IgD-negative memory B cell (primary cell): ENCODE measurements around the gene ANTKMT. TPM values are rescaled to one million over a fixed set of nuclear protein-coding genes. Genes with fewer than 3 reads are reported as not detected.
"Not testable (repeated sequence)": the region's sequence is repeated elsewhere in the genome, so short reads cannot be mapped to it uniquely, and the experiment has no call there.

Experiments
- H3K27ac Mint-ChIP-seq, 3 donors: one replicate each; pipeline ENCODE4 v1.8.0; 2020 to 2022; ENCODE audit warnings: mild to moderate bottlenecking in 3 of 3, mixed read lengths in 3 of 3, moderate library complexity in 1 of 3
- H3K27me3 Mint-ChIP-seq: one replicate; pipeline ENCODE4 v1.8.0; 2021; ENCODE audit warnings: mixed read lengths
- H3K36me3 Mint-ChIP-seq: one replicate; pipeline ENCODE4 v1.8.0; 2020; ENCODE audit warnings: mild to moderate bottlenecking, mixed read lengths
- H3K4me1 Mint-ChIP-seq, 3 donors: one replicate each; pipeline ENCODE4 v1.8.0; 2020 to 2022; ENCODE audit warnings: mixed read lengths in 3 of 3, mild to moderate bottlenecking in 1 of 3
- H3K4me3 Mint-ChIP-seq, 4 donors: one replicate each; pipeline ENCODE4 v1.8.0; 2020 to 2022; ENCODE audit warnings: mild to moderate bottlenecking in 4 of 4, mixed read lengths in 4 of 4, moderate library complexity in 3 of 4
- H3K9me3 Mint-ChIP-seq, 3 donors: one replicate each; pipeline ENCODE4 v1.8.0; 2020 to 2021; ENCODE audit warnings: mixed read lengths in 3 of 3, mild to moderate bottlenecking in 1 of 3
- polyA plus RNA-seq: library from polyadenylated mRNA; unstranded; fragments of 300-500 nt; fragmentation: Illumina TruSeq; gene quantifications from one replicate; pipeline ENCODE4 v1.2.3, GENCODE V29; 2021

ANTKMT gene
- polyA plus RNA-seq, 1 donor from 2014 or later, result 84.7 TPM

GRCh38 chr16:686459-687260 lies 34.3 kb upstream of the ANTKMT start:
- Mint-ChIP-seq H3K36me3 (no peaks in the 10 kb centered on the region), H3K9me3 (no peaks in the 10 kb centered on the region), H3K27ac (peak overlapping the region in 1 of 3 donors; percentile 76), H3K4me1 (peaks cover 2 to 18% (median 5%) of the 10 kb centered on the region in 3 donors), H3K27me3 (no peaks in the 10 kb centered on the region), H3K4me3 (no peak overlapping the region)

GRCh38 chr16:687499-687898 lies 33.4 kb upstream of the ANTKMT start:
- H3K27me3 Mint-ChIP-seq, result no peaks in the 10 kb centered on the region
- peak overlapping the region in 2 of 4 donors; percentile 17 to 69 for H3K4me3 Mint-ChIP-seq
- no peaks in the 10 kb centered on the region for H3K36me3 Mint-ChIP-seq
- peak overlapping the region in 1 of 3 donors; percentile 76 for H3K27ac Mint-ChIP-seq
- peaks cover 2 to 13% (median 10%) of the 10 kb centered on the region in 3 donors for H3K4me1 Mint-ChIP-seq
- H3K9me3 Mint-ChIP-seq, result no peaks in the 10 kb centered on the region

- Mint-ChIP-seq H3K4me1 (peaks cover 4 to 12% (median 10%) of the 10 kb centered on the region in 3 donors), H3K9me3 (no peaks in the 10 kb centered on the region), H3K27me3 (no peaks in the 10 kb centered on the region), H3K27ac (peak overlapping the region in 1 of 3 donors; percentile 92), H3K4me3 (peak overlapping the region; percentile 88 to 98 (median 94)), H3K36me3 (no peaks in the 10 kb centered on the region)
Measured at GRCh38 chr16:689175-689897, 31.6 kb upstream of the ANTKMT start.

GRCh38 chr16:691242-691641 lies 29.7 kb upstream of the ANTKMT start:
- not testable (repeated sequence) for H3K27me3 Mint-ChIP-seq, H3K36me3 Mint-ChIP-seq, H3K9me3 Mint-ChIP-seq
- H3K4me1 Mint-ChIP-seq, result peaks cover 6 to 16% (median 10%) of the 10 kb centered on the region in 3 donors
- peak overlapping the region in 3 of 4 donors; percentile 89 to 96 (median 92) for H3K4me3 Mint-ChIP-seq
- peak overlapping the region in 2 of 3 donors; percentile 92 to 94 for H3K27ac Mint-ChIP-seq

GRCh38 chr16:692356-693108 lies 28.4 kb upstream of the ANTKMT start:
- Mint-ChIP-seq H3K36me3 (no peaks in the 10 kb centered on the region), H3K27ac (peak overlapping the region in 1 of 3 donors; percentile 51), H3K27me3 (peaks cover 6% of the 10 kb centered on the region), H3K4me3 (peak overlapping the region; percentile 30 to 92 (median 76)), H3K4me1 (peaks cover 8 to 16% (median 10%) of the 10 kb centered on the region in 3 donors), H3K9me3 (no peaks in the 10 kb centered on the region)

- Mint-ChIP-seq H3K4me3 (peak overlapping the region in 2 of 4 donors; percentile 65 to 92), H3K4me1 (peaks cover 8 to 16% (median 10%) of the 10 kb centered on the region in 3 donors), H3K27me3 (peaks cover 6% of the 10 kb centered on the region), H3K9me3 (no peaks in the 10 kb centered on the region), H3K36me3 (no peaks in the 10 kb centered on the region), H3K27ac (no peak overlapping the region)
Measured at GRCh38 chr16:693364-693763, 27.6 kb upstream of the ANTKMT start.

- no peaks in the 10 kb centered on the region for H3K36me3 Mint-ChIP-seq
- peaks cover 6% of the 10 kb centered on the region for H3K27me3 Mint-ChIP-seq
- H3K4me3 Mint-ChIP-seq, result peak overlapping the region in 2 of 4 donors; percentile 25 to 65
- peaks cover 8 to 16% (median 10%) of the 10 kb centered on the region in 3 donors for H3K4me1 Mint-ChIP-seq
- H3K9me3 Mint-ChIP-seq, result no peaks in the 10 kb centered on the region
- no peak overlapping the region for H3K27ac Mint-ChIP-seq
Measured at GRCh38 chr16:693766-694165, 27.2 kb upstream of the ANTKMT start.

- no peaks in the 10 kb centered on the region for H3K9me3 Mint-ChIP-seq
- peak overlapping the region; percentile 50 to 89 (median 76) for H3K4me3 Mint-ChIP-seq
- H3K36me3 Mint-ChIP-seq, result no peaks in the 10 kb centered on the region
- H3K4me1 Mint-ChIP-seq, result peaks cover 8 to 13% (median 10%) of the 10 kb centered on the region in 3 donors
- H3K27me3 Mint-ChIP-seq, result peaks cover 9% of the 10 kb centered on the region
- peak overlapping the region in 1 of 3 donors; percentile 71 for H3K27ac Mint-ChIP-seq
Measured at GRCh38 chr16:694187-694862, 26.6 kb upstream of the ANTKMT start.

GRCh38 chr16:694863-695354 lies 26.0 kb upstream of the ANTKMT start:
- no peaks in the 10 kb centered on the region for H3K9me3 Mint-ChIP-seq
- H3K4me1 Mint-ChIP-seq, result peaks cover 8 to 12% (median 10%) of the 10 kb centered on the region in 3 donors
- no peaks in the 10 kb centered on the region for H3K36me3 Mint-ChIP-seq
- H3K27ac Mint-ChIP-seq, result peak overlapping the region in 1 of 3 donors; percentile 71
- peak overlapping the region in 2 of 4 donors; percentile 17 to 76 for H3K4me3 Mint-ChIP-seq
- peaks cover 9% of the 10 kb centered on the region for H3K27me3 Mint-ChIP-seq

GRCh38 chr16:695355-696089 lies 25.4 kb upstream of the ANTKMT start:
- H3K4me1 Mint-ChIP-seq, result peaks cover 5 to 12% (median 6%) of the 10 kb centered on the region in 3 donors
- H3K9me3 Mint-ChIP-seq, result no peaks in the 10 kb centered on the region
- H3K27me3 Mint-ChIP-seq, result peaks cover 9% of the 10 kb centered on the region
- no peaks in the 10 kb centered on the region for H3K36me3 Mint-ChIP-seq
- H3K27ac Mint-ChIP-seq, result peak overlapping the region in 2 of 3 donors; percentile 72 to 76
- peak overlapping the region; percentile 76 to 80 (median 78) for H3K4me3 Mint-ChIP-seq

- peak overlapping the region in 1 of 4 donors; percentile 65 for H3K4me3 Mint-ChIP-seq
- H3K36me3 Mint-ChIP-seq, result peaks cover 2% of the 10 kb centered on the region
- H3K27me3 Mint-ChIP-seq, result peaks cover 22% of the 10 kb centered on the region
- H3K9me3 Mint-ChIP-seq, result no peaks in the 10 kb centered on the region
- peaks cover 0 to 7% (median 4%) of the 10 kb centered on the region in 3 donors for H3K4me1 Mint-ChIP-seq
- no peak overlapping the region for H3K27ac Mint-ChIP-seq
Measured at GRCh38 chr16:698911-699671, 21.9 kb upstream of the ANTKMT start.

GRCh38 chr16:700684-701584 lies 20.0 kb upstream of the ANTKMT start:
- H3K36me3 Mint-ChIP-seq, result peaks cover 2% of the 10 kb centered on the region
- H3K4me1 Mint-ChIP-seq, result peaks cover 0 to 3% (median 3%) of the 10 kb centered on the region in 3 donors
- H3K9me3 Mint-ChIP-seq, result no peaks in the 10 kb centered on the region
- H3K4me3 Mint-ChIP-seq, result no peak overlapping the region
- H3K27me3 Mint-ChIP-seq, result peaks cover 18% of the 10 kb centered on the region
- H3K27ac Mint-ChIP-seq, result no peak overlapping the region
